Neural cell (in vitro differentiated cells): Measurements from ENCODE around the gene NR1H2. TPM values are rescaled to one million over a fixed set of nuclear protein-coding genes. Genes with fewer than 3 reads are reported as not detected.

Experiments used
- H2AFZ ChIP-seq: fragments of 200-600, 300-800 bp; sonication (generic), shearing (Covaris generic); 2 replicates; pipeline ENCODE4 v1.6.0; 2014; ENCODE audit warnings: low read depth, mild to moderate bottlenecking, antibody characterized with exemption, low read length, moderate library complexity
- H3F3A ChIP-seq: fragments of 200-600 bp; shearing (Covaris generic); 2 replicates; pipeline ENCODE4 v1.6.1; 2016; ENCODE audit warnings: mild to moderate bottlenecking, moderate library complexity, mixed read lengths, antibody characterized with exemption, low read length; ENCODE audit not compliant: insufficient read depth, poor library complexity, severe bottlenecking
- H3K27ac ChIP-seq: fragments of 200-600, 300-800 bp; sonication (generic), shearing (Covaris generic); 2 replicates; pipeline ENCODE4 v1.5.1; 2014; ENCODE audit warnings: mild to moderate bottlenecking, low read length, moderate library complexity
- H3K27me3 ChIP-seq: fragments of 300-800, 200-600 bp; sonication (generic), shearing (Covaris generic); 2 replicates; pipeline ENCODE4 v1.6.0; 2014; ENCODE audit warnings: mild to moderate bottlenecking, low read depth, low read length, moderate library complexity; ENCODE audit not compliant: insufficient read depth
- H3K36me3 ChIP-seq: fragments of 300-800, 200-600 bp; sonication (generic), shearing (Covaris generic); 2 replicates; pipeline ENCODE4 v1.5.1; 2014; ENCODE audit warnings: mild to moderate bottlenecking, antibody characterized with exemption, low read length, moderate library complexity; ENCODE audit not compliant: insufficient read depth
- H3K4me2 ChIP-seq: fragments of 300-800, 200-600 bp; sonication (generic), shearing (Covaris generic); 2 replicates; pipeline ENCODE4 v1.6.0; 2014; ENCODE audit warnings: mild to moderate bottlenecking, low read length
- H3K4me3 ChIP-seq: fragments of 300-800, 200-600 bp; sonication (generic), shearing (Covaris generic); 2 replicates; pipeline ENCODE4 v1.5.1; 2014; ENCODE audit warnings: mild to moderate bottlenecking, low read length, moderate library complexity
- H3K79me2 ChIP-seq: fragments of 200-600 bp; shearing (Covaris generic); replicated peaks from 2 replicates; pipeline ENCODE4 v1.6.0; 2014; ENCODE audit warnings: mild to moderate bottlenecking, low read length, moderate library complexity; ENCODE audit not compliant: insufficient read depth
- H3K9ac ChIP-seq: fragments of 300-800, 200-600 bp; sonication (generic), shearing (Covaris generic); 2 replicates; pipeline ENCODE4 v1.6.1; 2016; ENCODE audit warnings: mild to moderate bottlenecking, low read length, mixed read lengths
- H3K9me2 ChIP-seq: fragments of 200-600 bp; shearing (Covaris generic); 2 replicates; pipeline ENCODE4 v1.6.1; 2016; ENCODE audit warnings: mild to moderate bottlenecking, low read length, mixed read lengths; ENCODE audit not compliant: insufficient read depth
- H3K9me3 ChIP-seq: fragments of 200-600, 300-800 bp; sonication (generic), shearing (Covaris generic); 2 replicates; pipeline ENCODE4 v1.6.1; 2016; ENCODE audit warnings: mild to moderate bottlenecking, mixed run types, low read length, moderate library complexity, mixed read lengths
- H4K20me1 ChIP-seq: fragments of 200-600 bp; shearing (Covaris generic); 2 replicates; pipeline ENCODE4 v1.6.1; 2016; ENCODE audit warnings: mild to moderate bottlenecking, mixed run types; ENCODE audit not compliant: insufficient read depth
- CTCF ChIP-seq: fragments of 450-650 bp; IDR thresholded peaks from 2 replicates; pipeline ENCODE4 v1.5.1; 2014; ENCODE audit warnings: antibody characterized with exemption, mild to moderate bottlenecking, moderate library complexity; ENCODE audit not compliant: poor library complexity, severe bottlenecking
- EP300 ChIP-seq: fragments of 450-650 bp; conservative IDR thresholded peaks from 2 replicates; pipeline ENCODE4 v1.6.1; 2014; ENCODE audit warnings: antibody characterized with exemption, mild to moderate bottlenecking, moderate library complexity; ENCODE audit not compliant: poor library complexity, severe bottlenecking
- EZH2 ChIP-seq: fragments of 200-600, 300-800 bp; shearing (Covaris generic), sonication (generic); IDR thresholded peaks from 2 replicates; pipeline ENCODE4 v1.6.1; 2014; ENCODE audit warnings: antibody characterized with exemption, low read length, borderline replicate concordance, mild to moderate bottlenecking; ENCODE audit not compliant: insufficient read depth, poor library complexity, severe bottlenecking
- MXI1 ChIP-seq: fragments of 450-650 bp; conservative IDR thresholded peaks from 2 replicates; pipeline ENCODE4 v1.6.1; 2014; ENCODE audit warnings: antibody characterized with exemption, mild to moderate bottlenecking; ENCODE audit not compliant: poor library complexity, severe bottlenecking
- POLR2AphosphoS5 ChIP-seq: IDR thresholded peaks from 2 replicates; pipeline ENCODE4 v1.6.1; 2012
- RAD21 ChIP-seq: fragments of 450-650 bp; conservative IDR thresholded peaks from 2 replicates; pipeline ENCODE4 v1.6.1; 2014; ENCODE audit warnings: antibody characterized with exemption, mild to moderate bottlenecking, moderate library complexity
- REST ChIP-seq: IDR thresholded peaks from 2 replicates; pipeline ENCODE4 v1.6.1; 2012; ENCODE audit warnings: borderline replicate concordance
- SMC3 ChIP-seq: fragments of 450-650 bp; conservative IDR thresholded peaks from 2 replicates; pipeline ENCODE4 v1.6.1; 2014; ENCODE audit warnings: antibody characterized with exemption, mild to moderate bottlenecking, moderate library complexity; ENCODE audit not compliant: poor library complexity
- TAF1 ChIP-seq: IDR thresholded peaks from 2 replicates; pipeline ENCODE4 v1.6.1; 2012; ENCODE audit warnings: low read depth
- polyA plus RNA-seq: library from polyadenylated mRNA; depleted of rRNA; stranded (reverse); fragments of >200 nt; gene quantifications from 2 replicates; pipeline ENCODE4 v1.2.3, GENCODE V29; 2014

NR1H2 gene
- polyA plus RNA-seq, 1 donor from 2014 or later, result 18.5 TPM

GRCh38 chr19:50418176-50419021 lies 42.1 kb downstream of the NR1H2 start, which contains the start of gene SPIB:
Gene SPIB, plus strand, starts transcription at chr19:50418938. Its CDS starts 25 bp downstream, at chr19:50418963.
- H3K9me2 ChIP-seq, result no peaks in the 10 kb centered on the region
- peaks cover 14% of the 10 kb centered on the region for H3K27me3 ChIP-seq
- no peaks in the 10 kb centered on the region for H3K36me3 ChIP-seq
- H3K27ac ChIP-seq, result no peak within 1 kb of the TSS
- H3K79me2 ChIP-seq, result no peaks in the 10 kb centered on the region
- H3K4me3 ChIP-seq, result no peak within 1 kb of the TSS
- TF ChIP-seq EP300 (no peak), TAF1 (no peak), REST (no peak), POLR2AphosphoS5 (no peak), MXI1 (no peak), RAD21 (no peak), CTCF (no peak), SMC3 (no peak), EZH2 (no peak)
- H3K9me3 ChIP-seq, result no peaks in the 10 kb centered on the region
- H3K9ac ChIP-seq, result no peak within 1 kb of the TSS
- no peak within 1 kb of the TSS for H2AFZ ChIP-seq
- no peaks in the 10 kb centered on the region for H4K20me1 ChIP-seq
- no peak within 1 kb of the TSS for H3K4me2 ChIP-seq
- H3F3A ChIP-seq, result no peaks in the 10 kb centered on the region

GRCh38 chr19:50419022-50419579 lies 42.8 kb downstream of the NR1H2 start:
- H3K4me3 ChIP-seq, result no peak overlapping the region

More at GRCh38 chr19:50419022-50419579, 42.8 kb downstream of the NR1H2 start:
- TF ChIP-seq TAF1 (no peak), EP300 (no peak), RAD21 (no peak), CTCF (no peak), EZH2 (no peak), MXI1 (no peak), POLR2AphosphoS5 (no peak), SMC3 (no peak), REST (no peak)
- no peak overlapping the region for H3K4me2 ChIP-seq
- H3K27me3 ChIP-seq, result peaks cover 14% of the 10 kb centered on the region
- no peak overlapping the region for H2AFZ ChIP-seq
- no peaks in the 10 kb centered on the region for H4K20me1 ChIP-seq
- H3K9me2 ChIP-seq, result no peaks in the 10 kb centered on the region
- no peak overlapping the region for H3K27ac ChIP-seq
- H3K9me3 ChIP-seq, result no peaks in the 10 kb centered on the region
- H3K36me3 ChIP-seq, result no peaks in the 10 kb centered on the region
- no peaks in the 10 kb centered on the region for H3F3A ChIP-seq
- H3K79me2 ChIP-seq, result no peaks in the 10 kb centered on the region
- no peak overlapping the region for H3K9ac ChIP-seq
